HG02571 (cell line): ENCODE measurements around the gene CCDC50.

Experiments
- ATAC-seq: cut with Tn5 transposase; IDR thresholded peaks from one replicate; pipeline ENCODE4 v1.9.1; 2021; ENCODE audit warnings: mild to moderate bottlenecking, moderate library complexity; ENCODE audit not compliant: unreplicated experiment

Gene CCDC50

GRCh38 chr3:191345334-191345733 is 16.1 kb downstream of the CCDC50 start:
- no peak for ATAC-seq

GRCh38 chr3:191347228-191347627 is 18.0 kb downstream of the CCDC50 start:
- no peak for ATAC-seq

DNA sequence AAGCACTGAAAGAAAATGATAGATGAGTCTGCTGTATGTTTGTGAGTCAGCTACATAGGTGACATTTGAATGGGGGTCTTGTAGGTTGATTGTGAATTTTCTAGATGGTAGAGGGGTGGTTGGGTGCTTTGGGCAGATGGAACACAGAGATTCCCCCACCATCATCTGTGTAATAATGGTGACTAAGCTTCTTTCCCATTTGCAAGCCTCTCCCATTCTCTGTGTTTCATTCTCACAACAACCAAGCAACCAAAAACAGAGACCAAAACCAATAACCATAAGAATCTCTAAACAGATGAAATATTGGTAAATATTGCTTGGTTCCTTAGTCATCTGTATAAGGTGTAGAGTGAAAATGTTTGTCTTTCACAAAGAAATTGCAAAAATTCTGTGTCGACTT is 18.9 kb downstream of the CCDC50 start:
- ATAC-seq: peak; percentile 43

DNA sequence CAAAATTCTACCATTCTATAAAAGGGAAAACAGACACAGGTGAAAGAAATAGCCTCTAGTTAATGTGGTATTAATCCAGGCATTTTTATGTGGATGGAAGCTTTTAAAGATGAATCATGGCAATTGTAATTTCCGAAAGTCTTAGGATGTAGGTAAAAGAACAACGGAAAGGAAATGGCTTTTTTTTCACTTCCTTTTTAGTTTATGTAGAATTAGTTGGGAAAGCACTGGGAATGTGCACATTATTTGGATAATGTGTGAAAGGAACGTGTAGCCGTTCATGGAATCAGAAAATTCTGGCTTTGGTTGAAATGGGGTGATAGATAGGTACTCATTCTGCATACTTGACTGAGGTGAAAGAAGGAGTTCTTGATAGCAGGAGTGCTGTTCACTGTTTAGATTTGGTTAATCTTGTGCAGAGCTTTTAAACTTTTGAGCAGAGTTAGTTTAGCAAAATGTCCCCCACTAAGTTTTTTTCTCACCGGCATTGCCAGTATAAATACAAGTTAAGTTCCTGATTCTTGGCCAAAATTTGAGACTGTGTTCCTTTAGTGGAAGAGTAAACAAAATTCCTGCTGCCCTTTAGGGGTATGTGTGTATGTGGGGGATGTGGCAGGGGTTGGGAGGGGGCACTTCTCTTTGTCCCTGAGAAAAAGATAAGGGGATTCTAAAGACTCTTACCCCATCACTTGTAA is 21.3 kb downstream of the CCDC50 start:
- no peak for ATAC-seq

DNA sequence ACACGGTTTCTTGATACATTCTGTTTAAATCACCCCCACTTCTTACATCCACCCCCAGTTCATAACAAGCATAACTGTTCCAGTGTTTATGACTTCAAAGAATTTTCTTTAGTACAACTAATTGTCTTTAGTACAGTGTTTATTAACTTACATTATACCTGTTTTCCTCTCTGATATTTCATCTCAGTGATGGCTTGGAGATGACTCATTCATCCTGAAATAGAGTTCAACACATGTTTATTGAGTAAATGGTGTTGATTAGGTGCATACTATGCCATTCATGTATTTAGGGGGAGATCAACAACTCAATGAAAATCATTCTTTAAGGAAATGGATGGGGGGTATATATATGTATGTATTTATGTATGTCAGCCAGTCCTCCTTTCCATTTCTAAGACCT is 22.8 kb downstream of the CCDC50 start:
- no peak for ATAC-seq

DNA sequence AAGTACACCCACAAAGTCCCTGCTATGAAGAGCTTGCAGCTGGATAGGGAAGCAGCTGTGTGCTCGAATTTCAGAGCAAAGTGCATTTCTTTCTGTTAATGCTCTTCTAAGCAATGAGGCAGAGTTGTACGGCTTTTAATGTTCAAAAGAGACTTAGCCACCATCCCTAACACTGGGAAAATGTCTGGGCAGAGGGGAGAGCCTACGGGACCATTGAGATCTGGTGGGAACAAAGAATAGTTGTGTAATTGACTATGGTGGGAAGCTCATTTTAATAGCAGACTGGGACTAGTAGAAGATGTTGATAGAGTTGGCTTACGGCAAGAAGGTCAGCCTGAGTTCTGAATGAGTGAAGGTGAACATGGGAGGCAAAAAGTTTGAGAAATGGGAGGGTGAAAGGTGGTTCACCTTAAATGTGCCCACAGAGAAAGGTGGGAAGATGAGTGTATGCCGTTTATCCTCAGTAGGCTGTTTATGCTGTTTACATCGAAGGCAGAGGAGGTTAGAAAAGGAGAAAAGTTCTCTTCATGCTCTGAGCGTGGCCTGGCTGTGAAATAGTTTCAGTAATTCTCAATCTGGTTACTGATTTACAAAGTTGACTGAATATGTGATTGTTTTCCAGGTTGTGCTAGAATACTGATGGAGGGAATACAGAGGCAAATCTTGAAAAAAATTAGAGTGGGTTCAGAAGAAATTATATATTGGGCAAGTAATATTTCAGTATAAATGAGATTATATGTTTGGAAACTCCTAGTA is 24.0 kb downstream of the CCDC50 start:
- ATAC-seq: no peak

GRCh38 chr3:191355406-191355805 is 26.2 kb downstream of the CCDC50 start:
- ATAC-seq: peak; percentile 62

DNA sequence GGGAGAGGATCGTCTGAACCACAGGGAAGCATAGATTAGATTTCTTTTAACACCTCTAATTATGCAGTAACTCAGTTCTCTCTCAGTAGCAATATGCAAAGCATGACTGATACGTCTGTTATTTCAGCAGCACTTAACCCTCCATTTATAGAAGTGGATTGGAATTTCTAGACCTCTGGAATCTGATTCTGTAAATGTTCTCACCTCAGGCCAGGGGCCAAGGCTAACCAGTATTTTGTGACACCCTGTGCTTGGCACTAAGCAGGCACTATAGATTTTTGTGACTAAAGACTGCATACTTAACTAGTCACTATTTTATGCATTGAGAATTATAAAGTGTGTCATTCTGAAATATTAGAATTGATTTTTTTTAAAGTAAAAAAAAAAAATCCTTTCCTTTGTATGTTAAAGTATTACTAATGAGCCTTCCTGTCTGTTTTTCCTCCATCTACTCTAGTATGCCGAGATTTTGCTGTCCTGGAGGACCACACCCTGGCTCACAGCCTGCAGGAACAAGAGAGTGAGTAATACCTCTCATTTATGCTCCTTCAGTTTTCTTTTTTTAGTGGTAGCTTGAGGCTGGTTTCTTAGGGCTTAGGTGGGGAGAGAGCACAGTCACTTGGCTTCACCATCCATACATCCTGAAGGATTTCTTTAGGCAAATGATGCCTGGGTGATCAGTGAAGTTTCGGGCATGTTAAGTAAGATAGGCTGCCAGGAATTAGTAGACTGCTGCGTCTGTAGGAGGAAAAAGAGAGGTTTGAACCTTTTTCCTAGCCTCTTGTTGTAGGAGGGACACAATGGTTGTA is 27.6 kb downstream of the CCDC50 start:
- no peak for ATAC-seq

DNA sequence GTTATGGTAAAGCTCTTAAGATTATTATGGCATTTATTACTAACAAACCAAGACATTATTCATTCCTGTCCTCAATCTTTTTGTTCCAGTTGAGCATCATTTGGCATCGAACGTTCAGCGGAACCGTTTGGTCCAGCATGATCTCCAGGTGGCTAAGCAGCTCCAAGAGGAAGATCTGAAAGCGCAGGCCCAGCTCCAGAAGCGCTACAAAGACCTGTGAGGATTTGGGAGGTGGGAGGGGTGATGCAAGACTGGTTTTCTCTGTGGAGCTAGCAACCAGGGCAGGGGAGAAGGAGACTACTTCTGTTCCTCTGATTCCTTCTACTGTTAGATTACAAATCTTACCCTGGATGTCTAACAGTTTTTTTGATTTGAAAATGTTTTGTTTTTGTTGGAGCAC is 28.7 kb downstream of the CCDC50 start:
- ATAC-seq: no peak

DNA sequence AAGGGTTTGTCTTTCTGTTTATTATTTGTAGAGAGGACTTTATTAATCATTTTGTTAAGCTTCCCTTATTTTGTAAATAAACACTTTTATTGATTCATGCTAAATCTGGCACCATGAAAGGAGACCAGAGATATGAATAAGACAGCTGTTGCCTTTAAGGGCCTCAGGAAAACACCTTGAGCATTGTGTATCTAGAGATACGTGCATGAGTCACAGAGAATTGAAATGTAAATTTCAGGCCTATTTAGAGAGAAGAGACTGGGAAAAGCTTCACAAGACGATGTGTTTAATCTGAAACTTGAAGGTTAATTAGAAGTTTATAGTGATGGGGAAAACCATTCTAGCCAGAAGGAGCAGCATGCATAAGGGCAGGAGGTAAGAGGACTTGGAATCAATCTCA is 29.7 kb downstream of the CCDC50 start:
- peak; percentile 38 for ATAC-seq

DNA sequence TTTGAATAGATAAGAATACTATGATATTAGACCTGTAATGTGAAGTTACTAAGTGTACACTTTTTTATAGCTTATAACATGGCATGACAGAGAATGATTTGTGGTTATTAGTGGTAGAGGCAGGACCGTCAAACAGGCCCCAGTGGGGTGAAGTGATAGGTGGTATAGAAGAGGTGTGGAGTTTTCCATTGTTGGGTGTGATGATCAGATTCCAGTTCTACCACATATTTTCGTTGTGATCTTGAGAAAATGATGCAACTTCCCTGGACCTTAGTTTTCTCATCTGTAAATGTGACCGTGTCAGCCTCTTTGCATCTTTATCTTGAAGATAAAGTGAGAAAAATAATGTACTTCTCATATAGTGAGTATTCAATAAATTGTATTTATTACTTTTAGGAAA is 31.4 kb downstream of the CCDC50 start:
- ATAC-seq: no peak

GRCh38 chr3:191361456-191361855 is 32.3 kb downstream of the CCDC50 start:
- no peak for ATAC-seq

- ATAC-seq: no peak
Measured at GRCh38 chr3:191362037-191362436, 32.8 kb downstream of the CCDC50 start.

DNA sequence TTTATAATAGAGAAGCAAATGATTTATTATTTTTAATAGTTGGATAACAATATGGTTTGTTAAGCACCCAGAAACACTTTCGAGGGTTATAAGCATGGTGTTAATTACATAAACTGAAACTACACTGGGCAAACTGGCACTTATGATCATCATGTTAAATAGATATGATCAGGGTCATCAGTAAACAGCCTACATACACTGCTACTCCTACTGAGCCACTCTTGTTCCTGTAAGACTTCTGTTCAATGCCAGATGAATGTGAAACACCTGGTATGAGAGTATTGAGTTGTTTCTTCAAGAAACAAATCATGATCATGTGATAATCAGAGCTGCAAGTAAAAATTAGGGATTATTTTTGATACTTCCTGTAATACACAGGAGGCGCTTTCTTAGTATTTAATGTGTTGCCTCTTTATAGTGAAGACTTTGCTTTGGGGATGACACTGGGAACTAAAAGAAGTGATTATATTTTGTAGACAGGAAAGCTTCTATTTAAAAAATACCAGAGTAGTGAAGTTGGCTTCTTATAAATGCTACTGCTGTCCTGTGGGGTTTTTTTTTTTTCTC is 33.4 kb downstream of the CCDC50 start:
- no peak for ATAC-seq

GRCh38 chr3:191363221-191363620 is 34.0 kb downstream of the CCDC50 start:
- no peak for ATAC-seq

DNA sequence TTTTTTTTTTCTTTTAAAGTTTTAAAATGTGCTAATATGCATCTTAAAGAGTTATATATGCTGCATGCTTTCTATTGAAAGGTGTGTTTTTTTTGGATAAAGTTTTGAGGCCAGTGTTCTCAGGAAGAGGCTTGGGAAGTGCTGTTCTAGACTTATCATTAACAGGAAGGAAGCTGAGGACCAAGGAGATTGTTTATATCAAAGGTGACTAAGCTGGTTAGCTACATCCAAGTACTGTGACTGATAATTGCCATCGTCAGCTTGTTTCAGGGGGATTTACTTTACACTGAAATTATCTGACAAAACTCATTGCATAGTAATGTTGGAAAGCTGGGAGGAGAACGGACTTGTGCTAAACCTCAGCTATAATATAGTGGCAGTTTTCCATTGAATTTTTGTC is 37.5 kb downstream of the CCDC50 start:
- ATAC-seq: no peak

GRCh38 chr3:191368755-191369615 is 39.8 kb downstream of the CCDC50 start:
- no peak for ATAC-seq

GRCh38 chr3:191369616-191370010 is 40.4 kb downstream of the CCDC50 start:
- ATAC-seq: no peak

GRCh38 chr3:191372122-191372521 is 42.9 kb downstream of the CCDC50 start:
- no peak for ATAC-seq

- ATAC-seq: no peak
Measured at GRCh38 chr3:191373327-191373726, 44.1 kb downstream of the CCDC50 start.
